AG10803 (cell line): ENCODE data around the gene SORD.

Experiments
- DNase-seq: peaks from one replicate; pipeline ENCODE4 v3.0.0; 2010; ENCODE audit warnings: low read depth
- H3K4me3 ChIP-seq: 2 replicates; pipeline ENCODE4 v1.5.1; 2011; ENCODE audit warnings: mild to moderate bottlenecking, low read length, control low read depth
- CTCF ChIP-seq: conservative IDR thresholded peaks from 2 replicates; pipeline ENCODE4 v1.5.1; 2011; ENCODE audit warnings: mild to moderate bottlenecking, low read length, control low read depth, inconsistent platforms

Gene SORD

GRCh38 chr15:45115312-45115820 lies 92.4 kb downstream of the SORD start:
- H3K4me3 ChIP-seq = no peak overlapping the region
- TF ChIP-seq CTCF = no peak
- no peak for DNase-seq

- TF ChIP-seq CTCF = no peak
- no peak for DNase-seq
- no peak overlapping the region for H3K4me3 ChIP-seq
Observed at GRCh38 chr15:45116006-45116481, 93.0 kb downstream of the SORD start.

GRCh38 chr15:45116482-45117307 lies 93.7 kb downstream of the SORD start:
- no peak for TF ChIP-seq CTCF
- no peak overlapping the region for H3K4me3 ChIP-seq
- DNase-seq = no peak

GRCh38 chr15:45117308-45118130 lies 94.5 kb downstream of the SORD start:
- H3K4me3 ChIP-seq = no peak overlapping the region; the same call in 1 of the 2 replicates
- no peak for TF ChIP-seq CTCF

GRCh38 chr15:45118131-45118588 lies 95.2 kb downstream of the SORD start:
- peak; percentile 81 for DNase-seq
- H3K4me3 ChIP-seq = no peak overlapping the region; the same call in 1 of the 2 replicates
- TF ChIP-seq CTCF = peak; percentile 100

More at GRCh38 chr15:45117308-45118130, 94.5 kb downstream of the SORD start:
- DNase-seq = no peak

GRCh38 chr15:45118996-45119395 lies 96.0 kb downstream of the SORD start:
- no peak for DNase-seq
- no peak for TF ChIP-seq CTCF
- no peak overlapping the region for H3K4me3 ChIP-seq
